Measurements from ENCODE around the gene ROR2.
"Not testable (repeated sequence)": the region's sequence is repeated elsewhere in the genome, so short reads cannot be mapped to it uniquely, and the experiment has no call there.

ROR2 gene

DNA sequence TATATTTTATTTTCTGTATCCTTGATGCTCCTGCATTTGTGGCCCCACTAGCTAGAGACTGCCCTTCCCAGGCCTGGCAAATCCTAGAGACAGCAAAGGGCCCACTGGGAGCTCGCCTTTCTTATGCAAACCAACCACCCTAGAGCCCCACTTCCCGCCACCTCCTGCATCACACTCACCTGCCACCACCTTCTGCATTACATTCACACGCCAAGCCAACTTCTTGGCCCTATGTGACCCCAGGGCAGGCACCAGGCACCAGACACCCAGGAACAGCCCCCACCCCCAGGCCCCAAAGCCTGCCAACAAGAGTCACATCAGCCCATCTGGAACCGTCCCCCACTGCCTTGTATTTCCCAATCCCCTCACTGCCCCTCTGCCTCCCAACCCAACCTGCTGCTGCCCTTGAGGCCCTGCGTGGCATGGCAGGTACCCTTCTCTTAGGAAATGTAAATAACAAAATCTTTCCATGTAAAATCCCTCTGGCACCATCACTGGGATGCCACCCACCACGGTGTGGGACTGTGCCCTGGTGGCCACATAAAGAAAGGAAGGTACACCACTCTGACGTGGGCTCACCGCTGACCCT lies 22.0 kb downstream of the ROR2 start:
- in situ Hi-C loops (cut with HindIII; ENCODE audit: low sequenced_read_pairs) = no loop called here

DNA sequence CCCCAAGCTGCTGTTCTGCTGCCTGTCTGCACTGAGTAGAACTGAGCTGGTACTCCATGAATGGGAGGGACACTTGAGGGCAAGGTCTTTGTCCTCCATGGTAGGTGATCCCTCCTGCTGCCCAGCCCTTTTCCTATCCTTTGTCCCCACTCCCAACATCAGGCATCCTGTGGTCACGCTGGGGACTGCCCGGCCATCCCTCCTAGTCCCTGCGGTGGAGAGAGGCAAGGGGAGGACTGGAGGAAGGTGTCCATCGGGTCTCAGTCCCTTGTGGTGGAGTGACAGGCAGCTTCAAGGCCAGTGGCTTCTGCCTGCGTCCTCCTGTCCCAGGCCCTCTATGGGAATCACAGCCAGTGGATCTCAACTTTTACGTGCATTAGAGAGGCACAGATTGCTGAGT lies 25.9 kb downstream of the ROR2 start:
- in situ Hi-C loops (cut with HindIII; ENCODE audit: low sequenced_read_pairs) = no loop called here

DNA sequence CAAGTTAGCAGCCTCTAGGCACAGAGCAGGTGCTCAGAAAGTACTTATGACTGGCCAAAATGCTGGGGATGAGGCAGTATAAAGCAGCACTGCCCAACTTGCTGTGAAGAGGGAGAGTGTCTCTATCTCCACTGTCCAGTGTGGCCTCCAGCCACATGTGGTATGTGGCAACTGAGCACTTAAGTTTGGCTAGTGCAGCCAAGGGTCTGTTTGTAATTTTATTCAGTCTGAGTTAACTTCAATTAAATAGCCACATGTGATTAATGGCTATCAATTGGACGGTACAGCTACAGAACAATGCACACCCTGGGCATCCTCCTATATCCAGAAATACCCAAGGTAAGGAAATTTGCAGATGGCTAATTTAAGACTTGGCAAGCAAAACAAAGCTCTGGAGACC lies 26.9 kb downstream of the ROR2 start:
- in situ Hi-C loops (cut with HindIII; ENCODE audit: low sequenced_read_pairs) = no loop called here

DNA sequence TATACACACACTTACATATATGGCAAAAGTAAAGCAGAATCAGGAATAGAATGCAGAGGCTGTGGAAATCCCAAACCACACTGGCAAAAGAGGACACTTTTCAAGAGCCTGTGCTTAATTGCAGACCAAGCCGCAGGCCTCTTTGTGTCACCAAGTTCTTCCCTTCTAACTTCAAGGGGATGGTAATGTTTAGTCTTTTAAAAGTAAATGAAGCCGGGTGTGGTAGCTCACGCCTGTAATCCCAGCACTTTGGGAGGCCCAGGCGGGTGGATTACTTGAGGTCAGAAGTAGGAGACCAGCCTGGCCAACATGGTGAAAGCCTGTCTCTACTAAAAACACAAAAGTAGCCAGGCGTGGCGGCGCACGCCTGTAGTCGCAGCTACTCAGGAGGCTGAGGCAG lies 28.7 kb downstream of the ROR2 start:
- in situ Hi-C loops (cut with HindIII; ENCODE audit: low sequenced_read_pairs) = no loop called here

DNA sequence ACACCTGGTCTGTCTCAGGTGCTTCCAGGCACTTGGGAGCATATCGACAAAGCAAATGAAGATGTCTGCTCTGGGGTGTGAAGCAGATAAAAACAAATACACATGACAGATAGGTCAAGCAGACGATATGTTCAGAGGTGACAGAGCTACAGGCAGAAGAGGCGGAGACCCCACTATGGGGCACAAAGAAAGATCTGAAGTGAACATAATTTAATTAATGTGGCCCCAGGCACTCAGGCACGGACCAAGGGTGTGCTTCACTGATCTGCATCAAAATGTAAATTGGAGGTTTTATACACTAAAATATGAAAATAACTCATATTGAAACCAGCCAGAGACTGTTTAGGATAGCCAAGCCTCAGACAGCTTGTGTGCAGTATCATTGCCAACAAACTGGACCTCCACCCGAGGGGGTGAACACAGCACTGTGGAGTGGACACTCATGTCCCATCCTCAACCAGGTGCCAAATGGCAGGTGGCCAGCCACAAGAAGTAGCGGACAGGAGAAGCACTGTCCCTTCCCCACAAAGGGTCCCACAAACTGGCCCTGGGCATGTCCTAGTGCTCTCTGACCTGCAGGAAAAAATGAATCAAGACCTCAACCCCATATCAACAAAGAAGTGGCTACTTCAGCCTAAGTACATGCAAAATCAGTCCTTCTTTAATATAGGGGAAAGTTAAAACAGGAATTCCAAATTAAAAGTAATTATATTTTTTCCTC lies 29.2 kb downstream of the ROR2 start:
- in situ Hi-C loops (cut with HindIII; ENCODE audit: low sequenced_read_pairs) = no loop called here

DNA sequence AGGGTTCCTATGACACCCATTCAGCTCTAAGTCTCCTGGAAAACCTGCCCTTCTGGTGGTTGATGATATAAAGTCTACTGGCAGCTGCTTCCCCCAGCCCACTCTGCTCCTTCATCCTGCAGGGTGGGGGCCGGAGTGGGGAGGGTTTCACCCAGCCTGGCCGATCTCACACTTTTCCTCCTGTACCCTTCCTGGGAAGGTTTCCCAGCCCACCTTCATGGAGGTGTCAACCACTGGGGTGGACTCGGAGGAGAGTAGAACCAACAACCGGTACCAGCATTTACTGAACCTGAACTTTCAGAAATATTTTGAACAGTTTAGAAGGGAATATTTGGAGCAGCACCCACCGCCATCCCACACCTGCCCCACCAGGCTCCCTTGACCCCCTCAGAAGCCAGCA lies 30.4 kb downstream of the ROR2 start:
- in situ Hi-C loops (cut with HindIII; ENCODE audit: low sequenced_read_pairs) = loop anchor here (10.0 kb wide), 1 partner anchor 75 kb away; no protein-coding TSS in a partner anchor

DNA sequence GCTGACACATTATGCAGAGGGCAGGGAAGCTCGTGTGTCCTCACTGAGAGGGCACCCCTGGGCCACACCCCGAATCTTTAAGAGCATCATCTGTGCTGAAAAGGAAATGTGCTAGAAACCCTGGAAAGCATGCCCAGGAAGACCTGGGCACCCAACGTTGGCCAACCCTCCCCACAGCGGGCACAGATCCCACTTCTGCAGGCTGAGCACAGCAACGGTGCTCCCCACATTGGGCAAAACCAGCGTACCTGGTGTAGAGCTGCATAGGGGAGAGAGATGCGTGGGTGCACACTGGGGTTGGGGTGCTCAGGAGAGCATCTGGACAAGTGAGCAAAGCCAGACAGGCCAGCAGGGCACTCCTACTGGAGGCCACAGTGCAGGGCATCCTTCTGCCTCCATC lies 32.6 kb downstream of the ROR2 start:
- in situ Hi-C loops (cut with HindIII; ENCODE audit: low sequenced_read_pairs) = loop anchor here (10.0 kb wide), 1 partner anchor 73 kb away; no protein-coding TSS in a partner anchor

DNA sequence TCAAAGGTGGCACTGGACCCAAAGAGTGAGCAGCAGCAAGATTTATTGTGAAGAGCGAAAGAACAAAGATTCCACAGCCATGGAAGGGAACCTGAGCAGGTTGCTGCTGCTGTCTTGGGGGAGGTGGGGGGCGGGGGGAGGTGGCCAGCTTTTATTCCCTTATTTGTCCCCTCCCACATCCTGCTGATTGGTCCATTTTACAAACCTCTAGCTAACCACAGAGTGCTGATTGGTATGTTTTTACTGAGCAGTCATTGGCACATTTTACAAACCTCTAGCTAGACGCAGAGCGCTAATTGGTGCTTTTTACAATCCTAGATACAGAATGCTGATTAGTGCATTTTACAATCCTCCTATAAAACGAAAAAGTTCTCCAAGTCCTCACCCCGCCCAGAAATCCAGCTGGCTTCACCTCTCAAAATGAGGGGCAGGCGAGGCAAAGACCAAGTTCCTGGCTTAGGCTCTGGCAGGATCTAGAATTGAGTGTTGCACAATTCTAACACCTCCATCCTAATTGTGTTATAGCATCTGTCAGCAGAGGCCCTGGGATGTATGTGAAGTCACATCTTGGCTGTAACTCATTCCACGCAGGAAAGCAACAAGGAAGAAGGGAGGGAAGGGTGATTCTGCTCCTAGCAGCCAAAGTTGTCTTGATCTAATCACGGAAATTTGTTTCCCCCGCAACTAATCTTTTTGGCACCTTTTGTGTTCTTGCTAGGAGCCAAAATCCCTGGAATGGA lies 34.3 kb downstream of the ROR2 start:
- in situ Hi-C loops (cut with HindIII; ENCODE audit: low sequenced_read_pairs) = loop anchor here (10.0 kb wide), 1 partner anchor 71 kb away; no protein-coding TSS in a partner anchor

DNA sequence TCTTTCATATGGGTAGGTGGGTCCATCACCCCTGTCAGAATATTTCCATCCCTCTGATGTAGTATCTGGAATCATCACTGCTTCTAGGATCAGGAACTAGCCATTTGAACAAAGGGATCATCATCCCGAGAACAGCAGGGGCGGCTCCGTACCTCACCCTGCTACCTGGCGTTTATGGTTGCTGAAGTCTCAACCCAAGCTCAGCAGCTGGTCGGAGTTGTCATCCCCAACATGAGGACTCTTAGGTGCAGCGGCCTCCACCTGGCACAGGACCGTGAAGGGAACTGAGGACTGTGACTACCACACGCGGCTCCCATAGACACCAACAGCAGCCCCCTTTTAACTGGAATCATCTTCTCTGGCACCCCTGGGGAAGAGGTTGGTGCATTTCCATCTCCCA lies 35.1 kb downstream of the ROR2 start:
- in situ Hi-C loops (cut with HindIII; ENCODE audit: low sequenced_read_pairs) = loop anchor here (10.0 kb wide), 1 partner anchor 70 kb away; no protein-coding TSS in a partner anchor

DNA sequence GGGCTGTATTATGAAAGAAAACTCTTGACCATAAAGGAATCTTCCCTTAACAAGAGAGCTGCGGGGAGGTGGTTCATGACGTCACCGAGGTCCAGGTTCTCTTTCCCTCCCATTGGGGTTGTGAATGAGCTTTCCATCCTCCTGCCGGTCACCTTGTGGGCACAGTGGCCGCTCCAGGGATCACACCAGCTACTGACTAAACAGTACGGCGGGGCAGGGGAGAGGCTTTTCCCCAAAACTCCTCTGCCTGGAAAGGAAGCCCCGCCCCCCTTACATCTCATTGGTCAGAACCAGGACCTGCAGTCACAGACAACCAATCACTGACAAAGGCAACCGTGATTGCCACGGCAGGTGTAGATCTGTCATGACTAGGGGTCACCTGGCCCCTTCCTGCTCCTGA lies 35.6 kb downstream of the ROR2 start:
- in situ Hi-C loops (cut with HindIII; ENCODE audit: low sequenced_read_pairs) = loop anchor here (10.0 kb wide), 1 partner anchor 70 kb away; no protein-coding TSS in a partner anchor

DNA sequence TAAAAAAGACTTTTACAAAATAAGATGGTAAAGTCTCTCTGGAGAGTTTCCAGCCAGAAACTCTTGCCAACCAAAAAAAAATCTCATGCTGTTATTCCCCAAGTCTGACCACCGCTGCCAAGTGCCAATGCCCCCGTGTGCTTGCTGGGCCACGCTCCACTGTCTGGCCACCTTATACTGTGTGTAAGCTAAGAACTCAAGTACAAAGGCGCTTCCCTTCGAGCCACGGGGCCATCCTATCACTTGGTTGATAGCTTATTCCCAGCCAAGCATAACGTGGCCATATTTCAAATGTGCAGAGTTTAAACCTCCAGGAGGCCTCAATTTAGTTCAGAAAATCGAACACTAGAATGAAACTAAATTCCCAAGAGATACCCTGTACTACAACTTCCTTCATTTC lies 36.0 kb downstream of the ROR2 start:
- in situ Hi-C loops (cut with HindIII; ENCODE audit: low sequenced_read_pairs) = loop anchor here (10.0 kb wide), 1 partner anchor 69 kb away; no protein-coding TSS in a partner anchor

DNA sequence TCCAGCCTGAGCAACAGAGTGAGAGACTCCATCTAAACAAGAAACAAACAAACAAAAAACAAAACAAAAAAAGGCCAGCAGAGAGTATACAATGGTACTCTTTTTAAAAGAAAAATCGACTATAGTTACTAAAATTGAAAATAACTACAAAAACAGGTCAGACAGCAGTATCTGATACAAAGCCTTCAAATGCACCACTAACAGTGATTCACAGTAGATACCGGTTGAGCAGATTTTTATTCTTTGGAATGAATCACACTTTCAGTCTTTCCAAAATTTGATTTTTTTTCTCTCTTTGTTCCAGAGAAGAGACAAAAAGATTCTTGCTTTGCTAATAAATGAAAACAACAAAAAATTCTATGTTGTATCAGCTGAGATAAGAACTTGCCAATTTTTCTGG lies 36.9 kb downstream of the ROR2 start:
- in situ Hi-C loops (cut with HindIII; ENCODE audit: low sequenced_read_pairs) = loop anchor here (10.0 kb wide), 1 partner anchor 68 kb away; no protein-coding TSS in a partner anchor

DNA sequence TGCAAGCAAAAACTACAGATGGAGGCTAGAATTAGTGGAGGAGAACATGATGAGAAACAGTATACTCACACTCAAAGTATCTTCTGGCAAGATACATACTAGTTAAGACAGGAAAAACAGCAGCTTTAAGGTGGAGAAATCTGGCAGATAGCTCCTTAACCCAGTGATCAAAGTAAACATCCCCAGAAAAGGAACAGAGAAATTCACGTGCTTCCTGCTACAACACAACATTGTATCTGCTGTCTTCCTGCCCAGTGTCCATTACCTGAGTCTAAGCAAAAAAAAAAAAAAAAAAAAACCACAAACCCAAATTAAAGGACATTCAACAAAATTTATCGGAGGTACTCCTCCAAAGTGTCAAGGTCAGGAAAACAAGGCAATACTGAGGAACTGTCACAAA lies 38.4 kb downstream of the ROR2 start:
- in situ Hi-C loops (cut with HindIII; ENCODE audit: low sequenced_read_pairs) = loop anchor here (10.0 kb wide), 1 partner anchor 67 kb away; no protein-coding TSS in a partner anchor

DNA sequence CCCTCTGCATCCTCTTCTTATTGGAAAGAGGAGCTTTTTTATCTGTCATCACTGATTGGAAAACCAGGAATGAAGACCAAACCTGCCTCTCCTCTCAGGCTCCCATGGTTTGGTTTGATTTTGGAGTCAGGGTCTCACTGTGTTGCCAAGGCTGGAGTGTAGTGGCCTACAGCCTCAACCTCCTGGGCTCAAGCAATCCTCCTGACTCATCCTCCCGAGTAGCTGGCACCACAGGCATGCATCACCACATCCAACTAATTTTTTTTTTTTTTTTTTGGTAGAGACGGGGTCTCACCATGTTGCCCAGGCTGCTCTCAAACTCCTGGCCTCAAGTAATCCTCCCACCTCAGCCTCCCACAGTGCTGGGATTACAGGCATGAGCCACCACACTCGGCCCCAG lies 40.8 kb downstream of the ROR2 start:
- in situ Hi-C loops (cut with HindIII; ENCODE audit: low sequenced_read_pairs) = not testable (repeated sequence)

DNA sequence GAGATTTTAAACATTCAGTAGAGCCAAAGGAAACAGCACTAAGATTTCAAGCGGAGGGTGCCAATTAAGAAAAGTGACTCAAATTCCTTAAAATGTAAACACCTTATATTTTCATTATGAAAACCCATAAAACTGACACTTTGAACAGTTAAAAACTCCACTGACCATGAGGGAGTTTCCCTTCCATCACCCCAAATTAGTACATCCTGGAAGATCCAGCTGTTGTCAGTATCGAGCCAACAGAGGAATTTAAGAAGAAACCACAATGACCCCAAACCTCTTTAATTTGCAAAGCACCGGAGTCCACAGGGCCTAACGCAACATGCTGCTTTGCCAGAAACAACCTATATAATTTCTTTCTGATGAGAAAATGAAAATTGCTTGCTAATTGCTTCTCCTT lies 41.3 kb downstream of the ROR2 start:
- in situ Hi-C loops (cut with HindIII; ENCODE audit: low sequenced_read_pairs) = no loop called here

DNA sequence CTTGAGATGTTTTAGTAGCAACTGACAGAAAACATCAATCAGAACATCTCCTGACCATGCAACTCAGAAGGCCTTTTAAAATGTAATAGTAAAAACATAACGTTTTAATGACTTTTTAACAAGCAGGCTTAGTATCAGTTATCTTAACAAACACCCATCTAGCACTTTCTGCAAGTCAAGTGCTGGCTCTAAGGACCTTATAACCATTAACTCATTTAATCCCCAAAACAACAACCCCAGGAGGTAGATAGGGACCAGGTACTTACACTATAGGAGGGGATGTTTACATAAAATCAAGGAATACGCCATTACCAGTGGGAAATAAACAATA lies 41.8 kb downstream of the ROR2 start:
- in situ Hi-C loops (cut with HindIII; ENCODE audit: low sequenced_read_pairs) = no loop called here

DNA sequence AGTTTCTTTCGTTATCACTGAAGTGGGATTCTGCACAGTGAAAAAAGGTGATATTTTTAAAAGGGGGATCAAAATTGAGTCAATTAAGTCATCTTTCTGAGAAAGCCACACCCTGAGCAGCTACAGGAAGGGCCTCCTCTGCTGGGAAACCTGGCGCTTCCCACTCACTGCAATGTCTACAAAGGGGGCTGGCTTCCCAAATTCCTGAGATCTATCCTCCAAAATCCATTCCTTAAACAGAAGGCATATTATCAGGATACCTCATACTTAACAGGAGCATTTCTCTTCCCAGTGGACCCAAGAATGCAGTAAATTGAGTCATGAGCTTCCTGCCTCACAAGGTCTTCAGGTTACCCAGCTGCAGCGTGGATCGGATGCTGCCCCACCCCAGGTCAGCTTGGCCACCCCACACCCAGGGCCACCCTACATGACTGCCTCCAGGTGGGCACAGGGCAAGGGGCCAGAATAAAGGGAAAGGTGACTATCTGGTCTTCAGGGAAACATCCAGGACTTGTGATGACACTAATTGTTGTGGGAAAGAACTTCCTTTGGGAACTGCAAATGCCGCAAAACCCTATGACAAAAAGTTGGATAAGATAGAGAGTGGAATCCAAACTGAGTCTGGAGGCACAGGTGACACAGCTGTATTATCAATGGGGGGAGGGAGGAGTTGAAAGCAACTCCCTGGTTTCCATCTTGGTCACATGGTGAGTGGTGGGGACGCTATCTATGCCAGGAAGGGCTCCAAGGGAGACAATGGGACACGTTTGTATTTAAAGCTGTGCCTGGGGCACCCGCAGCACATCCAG lies 42.3 kb downstream of the ROR2 start:
- in situ Hi-C loops (cut with HindIII; ENCODE audit: low sequenced_read_pairs) = no loop called here

DNA sequence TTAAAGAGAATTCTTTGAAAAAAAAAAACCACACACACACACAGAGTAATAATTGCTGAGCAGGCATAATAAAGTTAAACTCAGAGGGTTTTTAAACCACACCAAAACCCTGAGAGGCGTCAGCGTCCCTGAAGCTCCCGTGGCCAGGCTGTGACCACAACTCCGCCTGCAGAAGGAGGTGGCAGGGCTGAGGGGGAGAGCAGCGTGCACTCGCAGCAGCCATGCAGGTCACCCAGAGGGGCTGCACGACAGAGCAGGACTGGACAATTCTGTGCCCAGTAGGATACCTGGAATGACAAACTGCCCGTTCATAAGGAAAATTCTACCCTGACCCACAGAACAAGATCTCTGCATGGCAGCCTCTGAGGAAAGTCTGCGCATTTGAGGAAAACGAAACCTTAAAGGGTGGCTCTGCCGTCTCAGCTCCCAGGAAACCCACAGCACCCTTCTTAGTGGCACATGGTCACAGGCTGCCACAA lies 44.0 kb downstream of the ROR2 start:
- in situ Hi-C loops (cut with HindIII; ENCODE audit: low sequenced_read_pairs) = no loop called here

DNA sequence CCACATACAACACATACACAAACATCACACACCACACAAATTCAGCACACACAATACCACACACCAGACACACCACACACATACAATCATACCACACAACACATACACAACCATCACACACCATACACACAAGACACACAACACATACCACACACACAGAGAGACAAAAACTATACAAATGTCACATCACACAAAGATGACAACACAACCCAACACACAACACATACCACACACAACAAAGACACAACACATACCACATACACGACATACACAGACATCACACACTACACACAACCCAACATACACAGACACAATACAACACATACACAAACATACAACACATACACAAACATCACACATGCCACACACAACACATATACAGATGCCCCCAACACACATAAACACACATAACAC lies 44.8 kb downstream of the ROR2 start:
- in situ Hi-C loops (cut with HindIII; ENCODE audit: low sequenced_read_pairs) = no loop called here

DNA sequence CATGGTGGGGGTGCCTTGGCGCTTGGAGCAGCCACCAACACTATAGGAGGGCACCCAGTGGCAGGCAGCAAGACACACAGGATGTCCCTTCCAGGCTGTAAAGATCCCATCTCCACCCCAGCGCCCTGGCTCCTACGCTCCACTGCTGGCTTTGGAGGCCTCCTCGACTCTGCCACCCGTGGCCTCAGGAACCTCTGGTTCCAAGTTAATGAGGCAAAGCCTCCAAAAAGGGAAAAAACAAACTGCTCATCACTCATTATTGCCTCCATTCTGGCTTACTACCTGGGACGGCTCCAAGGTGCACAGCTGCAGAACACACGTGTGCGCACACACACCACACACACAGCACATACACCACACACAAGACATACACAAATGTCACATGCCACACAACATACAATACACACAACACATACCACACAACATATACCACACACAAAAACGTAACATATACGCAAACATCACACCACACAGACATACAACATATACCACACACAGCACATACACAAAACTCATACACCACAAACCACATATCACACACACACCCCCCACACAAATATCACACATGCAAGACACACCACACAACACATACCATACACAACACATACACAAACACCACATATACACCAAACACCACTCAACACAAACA lies 45.3 kb downstream of the ROR2 start:
- in situ Hi-C loops (cut with HindIII; ENCODE audit: low sequenced_read_pairs) = no loop called here

Data from endothelial cell of hepatic sinusoid (primary cell).